Tibial artery (tissue), 4 donors: Measurements from ENCODE around the gene LCAT.
"Not testable (repeated sequence)": the region's sequence is repeated elsewhere in the genome, so short reads cannot be mapped to it uniquely, and the experiment has no call there.

Source experiments
- DNase-seq, 2 donors: peaks; one replicate each; pipeline ENCODE4 v3.0.0-alpha.2; 2019
- H3K27ac ChIP-seq, 2 donors: fragments of 200-600 bp; sonication (generic) in 1 of 2; 1 replicate in 1 of 2; 2 replicates in 1 of 2; pipeline ENCODE4 v1.5.1; 2018 to 2019; ENCODE audit warnings: mild to moderate bottlenecking in 1 of 2
- H3K27me3 ChIP-seq, 2 donors: fragments of 200-600 bp; sonication (generic) in 1 of 2; one replicate each; pipeline versions ENCODE4 v1.5.1 to v1.6.0; 2016 to 2019
- H3K36me3 ChIP-seq, 3 donors: fragments of 200-600 bp; sonication (generic) in 2 of 3; one replicate each; pipeline ENCODE4 v1.5.1; 2016 to 2019; ENCODE audit warnings: mild to moderate bottlenecking in 2 of 3
- H3K4me1 ChIP-seq, 4 donors: fragments of 200-600 bp; sonication (generic) in 2 of 4; 1 replicate in 3 of 4; 2 replicates in 1 of 4; pipeline ENCODE4 v1.5.1; 2016 to 2019
- H3K4me3 ChIP-seq, 2 donors: fragments of 200-600 bp; sonication (generic) in 1 of 2; 1 replicate in 1 of 2; 2 replicates in 1 of 2; pipeline ENCODE4 v1.5.1; 2018 to 2019; ENCODE audit warnings: mild to moderate bottlenecking in 2 of 2
- H3K9me3 ChIP-seq, 3 donors: fragments of 200-600 bp; sonication (generic) in 1 of 3; one replicate each; pipeline ENCODE4 v1.5.1; 2016 to 2019
- intact Hi-C: fragments of 100-400 bp; cut with DNase I; formaldehyde crosslinking; loops from one replicate; pipeline ENCODE4 v1.15.0; 2023; ENCODE audit warnings: low total_unique reads
- TF ChIP-seq, protein P1 (sequence below), 2 experiments: fragments of 200-600 bp in 1 of 2; fragments of 450-650 bp in 1 of 2; IDR thresholded peaks; one replicate each; pipeline ENCODE4 v1.5.1; 2017 to 2019; ENCODE audit warnings: antibody characterized with exemption in 2 of 2, mild to moderate bottlenecking in 1 of 2, moderate library complexity in 1 of 2

LCAT gene

GRCh38 chr16:67917852-67918236 is 26.1 kb downstream of the LCAT start:
- no peak for DNase-seq
- Histone ChIP-seq H3K4me1 (peaks cover 0 to 53% (median 26%) of the 10 kb centered on the region in 4 donors), H3K4me3 (no peak overlapping the region), H3K27ac (peak overlapping the region; percentile 40 to 57), H3K27me3 (no peaks in the 10 kb centered on the region), H3K9me3 (no peaks in the 10 kb centered on the region), H3K36me3 (peaks cover 0 to 19% (median 0%) of the 10 kb centered on the region in 3 donors)
- intact Hi-C loops, result no loop called here
- TF ChIP-seq, protein P1, sequence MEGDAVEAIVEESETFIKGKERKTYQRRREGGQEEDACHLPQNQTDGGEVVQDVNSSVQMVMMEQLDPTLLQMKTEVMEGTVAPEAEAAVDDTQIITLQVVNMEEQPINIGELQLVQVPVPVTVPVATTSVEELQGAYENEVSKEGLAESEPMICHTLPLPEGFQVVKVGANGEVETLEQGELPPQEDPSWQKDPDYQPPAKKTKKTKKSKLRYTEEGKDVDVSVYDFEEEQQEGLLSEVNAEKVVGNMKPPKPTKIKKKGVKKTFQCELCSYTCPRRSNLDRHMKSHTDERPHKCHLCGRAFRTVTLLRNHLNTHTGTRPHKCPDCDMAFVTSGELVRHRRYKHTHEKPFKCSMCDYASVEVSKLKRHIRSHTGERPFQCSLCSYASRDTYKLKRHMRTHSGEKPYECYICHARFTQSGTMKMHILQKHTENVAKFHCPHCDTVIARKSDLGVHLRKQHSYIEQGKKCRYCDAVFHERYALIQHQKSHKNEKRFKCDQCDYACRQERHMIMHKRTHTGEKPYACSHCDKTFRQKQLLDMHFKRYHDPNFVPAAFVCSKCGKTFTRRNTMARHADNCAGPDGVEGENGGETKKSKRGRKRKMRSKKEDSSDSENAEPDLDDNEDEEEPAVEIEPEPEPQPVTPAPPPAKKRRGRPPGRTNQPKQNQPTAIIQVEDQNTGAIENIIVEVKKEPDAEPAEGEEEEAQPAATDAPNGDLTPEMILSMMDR (IDR thresholded peaks at IDR 0.05), result no peak

DNA sequence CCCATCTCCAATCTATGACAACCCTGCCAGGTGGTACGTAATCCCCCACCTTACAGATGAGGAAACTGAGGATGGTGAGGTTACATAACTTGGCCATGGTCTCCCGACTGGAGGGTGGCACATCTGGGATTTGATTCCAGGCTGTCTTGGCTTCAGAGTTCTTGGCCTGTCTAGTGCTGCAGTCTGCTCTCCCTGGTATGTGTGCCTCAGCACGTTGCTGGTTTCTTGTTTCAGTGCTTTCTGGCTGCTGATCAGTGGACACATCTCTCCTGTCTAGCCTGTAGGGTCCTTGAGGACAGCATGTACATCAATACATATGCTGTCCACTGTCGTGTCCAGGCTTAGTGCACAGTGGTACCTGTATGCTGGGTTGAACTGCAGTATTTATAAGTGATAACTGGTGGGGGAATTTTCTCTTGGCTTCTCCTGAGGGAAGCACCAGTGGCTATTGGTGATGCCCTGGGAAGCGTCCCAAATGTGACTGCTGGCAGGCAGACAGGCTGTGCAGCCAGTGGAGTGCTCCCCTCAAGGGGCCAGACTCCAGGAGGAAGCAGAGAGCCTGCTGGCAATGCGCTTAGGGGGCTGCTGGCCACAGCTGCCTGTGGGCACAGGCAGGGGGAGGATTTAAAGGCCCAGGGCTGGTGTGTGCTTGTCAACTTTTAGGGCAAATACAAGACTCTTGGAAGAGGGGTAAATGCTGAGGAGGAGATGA is 26.6 kb downstream of the LCAT start:
- H3K27ac ChIP-seq, result peak overlapping the region; percentile 40 to 57
- intact Hi-C loops, result no loop called here
- DNase-seq, result no peak
- peaks cover 0 to 19% (median 0%) of the 10 kb centered on the region in 3 donors for H3K36me3 ChIP-seq
- no peaks in the 10 kb centered on the region for H3K9me3 ChIP-seq
- peaks cover 0 to 47% (median 26%) of the 10 kb centered on the region in 4 donors for H3K4me1 ChIP-seq
- no peaks in the 10 kb centered on the region for H3K27me3 ChIP-seq
- TF ChIP-seq, protein P1 (IDR thresholded peaks at IDR 0.05), result no peak
- no peak overlapping the region for H3K4me3 ChIP-seq

GRCh38 chr16:67915831-67916723 is 27.8 kb downstream of the LCAT start:
- peak overlapping the region; percentile 40 to 57 for H3K27ac ChIP-seq
- H3K9me3 ChIP-seq, result no peaks in the 10 kb centered on the region
- no peak overlapping the region for H3K4me3 ChIP-seq
- no peaks in the 10 kb centered on the region for H3K27me3 ChIP-seq
- TF ChIP-seq, protein P1 (IDR thresholded peaks at IDR 0.05), result no peak
- peaks cover 0 to 43% (median 26%) of the 10 kb centered on the region in 4 donors for H3K4me1 ChIP-seq
- H3K36me3 ChIP-seq, result peaks cover under 1 to 26% (median 2%) of the 10 kb centered on the region in 3 donors
- intact Hi-C loops, result no loop called here
- no peak for DNase-seq

DNA sequence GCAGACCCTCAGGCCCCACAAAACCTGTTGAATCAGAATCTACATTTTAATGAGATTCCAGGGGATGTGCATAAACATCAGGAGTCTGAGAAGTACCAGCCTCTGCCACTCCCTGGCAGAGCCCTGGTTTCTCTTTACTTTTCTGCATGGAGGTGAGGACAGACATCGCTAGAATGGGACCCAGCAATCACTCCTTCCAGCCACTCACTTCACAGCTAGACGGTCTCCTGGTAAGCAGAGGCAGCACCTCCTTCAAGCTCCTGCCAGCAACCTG is 28.5 kb downstream of the LCAT start:
- H3K9me3 ChIP-seq, H3K27me3 ChIP-seq, H3K27ac ChIP-seq, H3K4me3 ChIP-seq, DNase-seq, intact Hi-C loops: not testable (repeated sequence)
- H3K4me1 ChIP-seq, result peaks cover 0 to 43% (median 26%) of the 10 kb centered on the region in 4 donors
- peaks cover 7 to 33% (median 8%) of the 10 kb centered on the region in 3 donors for H3K36me3 ChIP-seq

GRCh38 chr16:67914758-67915495 is 29.0 kb downstream of the LCAT start:
- no peak for DNase-seq
- Histone ChIP-seq H3K36me3 (peaks cover 12 to 38% (median 13%) of the 10 kb centered on the region in 3 donors), H3K4me3 (no peak overlapping the region), H3K27me3 (no peaks in the 10 kb centered on the region), H3K27ac (no peak overlapping the region), H3K9me3 (no peaks in the 10 kb centered on the region), H3K4me1 (peaks cover 0 to 41% (median 26%) of the 10 kb centered on the region in 4 donors)
- TF ChIP-seq, protein P1 (IDR thresholded peaks at IDR 0.05), result no peak
- intact Hi-C loops, result no loop called here
